ENCODE results near the gene SH3RF3.

Gene SH3RF3

DNA sequence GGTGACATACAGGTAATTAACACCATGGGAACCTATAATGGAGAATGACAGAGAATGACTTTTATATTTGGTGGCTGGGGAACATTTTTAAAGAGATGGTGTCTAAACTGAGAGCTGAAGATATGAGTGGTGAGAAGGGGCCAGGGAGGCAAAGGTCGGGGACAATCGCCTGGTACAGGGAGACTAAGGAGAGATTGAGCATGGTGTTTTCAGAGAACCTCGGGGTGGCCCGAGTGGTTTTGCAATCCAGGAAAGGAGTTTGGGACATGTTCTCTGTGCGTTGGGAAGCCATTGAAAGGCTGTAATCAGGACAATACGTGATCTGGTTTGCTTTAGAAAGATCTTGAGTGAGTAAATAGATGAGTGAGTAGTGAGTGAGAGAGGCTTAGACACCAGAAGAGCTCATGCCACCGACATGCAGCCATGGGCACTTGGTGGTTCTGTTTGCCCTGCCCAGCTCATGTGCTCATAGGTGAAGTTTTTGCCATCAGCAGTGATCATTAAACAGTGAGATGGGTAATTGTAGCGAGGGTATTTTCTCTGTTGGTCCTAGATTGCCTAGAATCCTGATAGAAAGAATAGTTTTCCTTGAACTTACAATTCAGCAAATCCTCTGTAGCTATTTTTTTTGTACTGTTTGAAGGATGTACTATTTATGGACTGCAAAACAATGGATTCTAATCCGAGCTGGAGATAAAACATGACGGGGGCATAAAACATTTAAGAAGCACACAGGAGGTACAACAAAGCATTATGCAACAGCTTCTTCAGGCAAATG, 114.7 kb downstream of the SH3RF3 start:
- no peak for DNase-seq (ENCODE audit: low read depth)

DNA sequence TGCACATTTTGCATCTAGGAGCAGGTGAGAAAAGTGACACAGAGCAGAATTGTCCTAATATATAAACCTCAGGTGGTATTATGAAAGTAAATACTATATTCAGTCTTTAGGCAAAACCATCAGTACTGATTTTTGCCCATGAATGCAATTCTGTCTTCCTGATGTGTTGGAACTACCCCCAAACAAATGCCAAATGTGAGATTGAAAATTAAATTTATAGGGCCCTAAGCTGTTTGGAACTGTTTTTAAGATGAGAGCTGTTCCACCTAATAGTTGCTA, 115.2 kb downstream of the SH3RF3 start:
- DNase-seq (ENCODE audit: low read depth): no peak

DNA sequence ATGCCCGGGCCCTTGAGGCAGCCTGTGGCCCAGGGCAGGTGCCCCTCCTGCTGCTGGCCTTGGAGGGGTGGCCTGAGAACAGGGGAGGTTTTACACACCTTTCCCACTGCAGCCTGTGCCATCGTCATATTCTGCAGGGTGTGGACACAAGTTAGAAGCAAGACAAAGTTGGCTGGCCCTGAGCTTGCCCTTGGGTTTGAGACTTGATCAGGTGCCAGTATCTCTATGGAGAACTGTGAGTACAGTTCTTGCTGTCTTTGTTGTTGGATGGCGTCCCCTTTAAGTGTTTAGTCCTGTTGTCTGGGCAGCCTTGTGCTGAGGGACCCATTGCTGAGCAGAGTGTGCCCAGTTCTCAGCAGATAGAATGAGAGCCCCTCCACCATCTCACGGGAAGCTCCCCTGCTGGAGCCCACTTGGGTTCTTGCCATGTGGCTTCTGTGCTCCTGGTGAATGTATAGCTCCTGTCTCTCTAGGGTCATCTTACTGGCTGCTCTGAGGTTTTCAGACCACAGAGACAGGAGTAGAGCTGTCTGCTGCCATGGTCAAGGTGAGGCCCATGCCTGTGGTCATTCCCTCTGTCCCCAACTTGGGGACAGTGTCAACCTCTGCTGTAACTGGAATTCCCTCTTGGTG, 115.9 kb downstream of the SH3RF3 start:
- DNase-seq (ENCODE audit: low read depth): no peak

DNA sequence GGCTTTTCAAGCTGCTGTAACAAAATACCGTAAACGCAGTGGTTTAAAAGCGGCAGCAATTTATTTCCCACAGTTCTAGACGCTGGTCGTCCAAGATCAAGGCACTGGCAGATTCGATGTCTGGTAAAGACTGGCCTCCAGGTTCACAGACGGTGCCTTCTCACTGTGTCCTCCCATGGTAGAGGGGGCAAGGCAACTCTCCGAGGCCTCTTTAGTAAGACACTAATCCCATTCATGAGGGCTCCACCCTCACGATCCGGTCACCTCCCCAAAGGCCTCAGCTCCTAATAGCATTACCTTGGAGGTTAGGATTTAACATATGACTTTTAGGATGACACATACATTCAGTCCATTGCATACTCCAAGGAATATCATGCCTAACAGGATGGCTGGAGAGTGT, 117.2 kb downstream of the SH3RF3 start:
- DNase-seq (ENCODE audit: low read depth): no peak

DNA sequence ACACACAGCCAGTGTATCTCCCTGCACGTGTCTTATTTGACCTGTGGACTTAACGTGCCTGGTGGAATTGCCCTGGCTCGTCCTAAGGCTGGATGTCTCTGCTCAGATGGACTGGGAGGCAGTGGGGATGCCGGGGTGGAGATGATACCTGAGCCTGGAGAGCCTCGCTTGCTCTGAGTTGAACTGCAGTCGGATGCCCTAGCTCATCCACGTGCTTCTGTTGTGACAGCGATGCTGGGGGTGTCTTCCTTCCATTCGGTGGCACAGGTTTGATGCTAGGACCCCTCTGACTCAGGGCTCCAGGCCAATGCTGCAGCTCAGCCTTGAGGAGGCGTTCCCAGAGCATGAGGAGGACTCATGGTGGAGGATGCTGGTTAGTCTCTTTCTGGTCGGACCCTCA, 117.6 kb downstream of the SH3RF3 start:
- no peak for DNase-seq (ENCODE audit: low read depth)

DNA sequence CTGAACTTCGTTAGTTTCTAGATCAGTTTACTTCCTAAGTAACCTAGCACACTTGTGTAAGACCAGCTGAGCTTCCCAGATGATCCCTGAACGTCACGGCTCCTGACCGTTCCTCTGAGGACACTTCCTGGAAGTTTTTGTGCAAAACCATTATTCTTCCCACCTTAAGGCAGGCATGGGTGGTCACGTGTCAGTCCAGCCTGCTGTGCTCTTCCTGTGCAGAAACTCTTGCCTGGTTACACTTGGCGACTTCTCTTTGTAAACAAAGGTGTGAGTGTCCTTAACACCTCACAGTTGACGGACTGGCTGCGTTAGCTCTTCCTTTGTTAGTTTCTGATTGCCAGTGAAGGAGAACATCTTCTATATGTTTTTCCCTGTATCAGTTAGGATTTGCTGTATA, 118.3 kb downstream of the SH3RF3 start:
- no peak for DNase-seq (ENCODE audit: low read depth)

DNA sequence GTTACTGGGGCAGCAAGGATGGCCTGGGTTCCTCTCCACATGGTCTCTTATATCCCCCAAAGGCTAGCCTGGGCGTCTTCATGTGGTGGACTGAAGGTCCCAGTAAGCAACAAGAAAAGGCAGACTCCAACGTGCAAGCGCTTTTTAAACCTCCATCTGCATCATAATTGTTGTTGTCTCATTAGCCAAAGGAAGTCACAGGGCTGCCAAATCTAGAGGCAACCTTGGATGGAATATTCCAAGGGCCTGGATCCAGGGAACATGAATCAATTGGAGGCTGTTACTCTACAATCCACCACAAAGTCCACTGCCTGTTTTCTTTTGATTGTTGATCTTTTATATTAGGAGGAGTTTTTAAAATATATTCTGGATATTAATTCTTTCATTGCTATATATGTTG, 118.8 kb downstream of the SH3RF3 start:
- DNase-seq (ENCODE audit: low read depth): no peak

DNA sequence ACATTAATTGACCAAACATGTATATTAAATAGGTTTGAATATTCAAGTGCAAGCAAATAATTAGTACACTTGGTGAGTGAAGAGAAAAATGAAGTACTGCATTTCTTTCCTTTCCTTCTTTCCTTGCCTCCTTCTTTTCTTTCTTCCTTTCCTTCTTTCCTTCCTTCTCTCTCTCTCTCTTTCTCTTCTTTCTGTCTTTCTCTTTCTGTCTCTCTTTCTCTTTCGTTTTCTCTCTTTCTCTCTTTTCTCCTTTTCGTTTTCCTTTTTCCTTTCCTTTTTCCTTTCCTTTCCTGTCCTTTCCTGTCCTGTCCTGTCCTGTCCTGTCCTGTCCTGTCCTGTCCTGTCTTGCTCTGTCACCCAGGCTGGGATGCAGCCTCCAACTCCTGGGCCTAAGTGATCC, 119.6 kb downstream of the SH3RF3 start:
- no peak for DNase-seq (ENCODE audit: low read depth)

DNA sequence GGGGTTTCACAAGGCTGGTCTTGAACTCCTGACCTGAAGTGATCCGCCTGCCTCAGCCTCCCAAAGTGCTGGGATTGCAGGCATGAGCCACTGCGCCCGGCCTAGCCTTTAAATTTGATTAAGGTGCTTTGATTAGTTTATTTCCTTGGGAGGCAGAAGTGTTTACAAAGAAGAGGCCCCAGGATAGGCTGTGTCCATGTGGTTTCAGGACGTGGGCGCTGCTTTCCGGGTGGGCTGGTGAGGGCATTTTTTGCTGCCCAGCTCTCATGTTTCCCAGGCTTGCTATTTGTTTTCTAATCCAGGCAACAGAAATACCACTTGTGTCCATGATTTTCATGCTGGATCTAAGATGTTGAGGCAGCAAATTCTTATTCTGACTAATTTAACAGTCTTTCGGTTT, 124.2 kb downstream of the SH3RF3 start:
- no peak for DNase-seq (ENCODE audit: low read depth)

DNA sequence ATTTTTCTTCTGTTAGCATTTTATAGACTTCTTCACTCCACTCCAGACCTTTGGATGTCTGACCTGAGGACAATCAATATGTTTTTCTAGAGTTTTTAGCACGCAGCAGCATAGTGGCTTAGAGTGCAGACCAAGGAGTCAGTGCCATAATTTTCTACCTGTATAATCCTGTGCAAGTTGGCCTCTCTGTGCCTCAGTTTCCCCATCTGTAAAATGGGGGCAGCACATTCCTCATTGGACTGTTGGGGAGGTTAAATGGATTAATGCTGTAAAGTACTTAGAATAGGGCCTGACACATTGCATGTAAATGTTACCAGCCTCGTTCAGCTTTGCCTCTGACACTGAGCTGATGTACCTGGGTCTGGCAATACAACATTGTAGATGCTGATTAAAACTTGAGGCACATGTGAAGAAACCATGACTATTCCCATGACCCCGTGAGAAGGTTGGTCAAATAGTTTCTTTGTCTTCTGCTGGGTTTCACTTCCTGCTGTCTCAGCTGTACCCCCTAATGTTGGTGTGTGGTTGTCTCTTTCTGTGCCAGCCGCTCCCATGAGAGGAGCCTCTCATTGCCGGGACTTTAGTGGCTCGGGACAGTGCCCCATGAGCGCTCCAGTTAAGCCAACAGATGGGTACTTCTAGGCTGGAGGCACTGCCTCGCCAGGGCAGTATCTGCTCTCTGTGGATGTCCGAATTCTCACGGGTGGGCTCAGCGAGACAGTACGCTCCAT, 125.3 kb downstream of the SH3RF3 start:
- DNase-seq (ENCODE audit: low read depth): no peak

DNA sequence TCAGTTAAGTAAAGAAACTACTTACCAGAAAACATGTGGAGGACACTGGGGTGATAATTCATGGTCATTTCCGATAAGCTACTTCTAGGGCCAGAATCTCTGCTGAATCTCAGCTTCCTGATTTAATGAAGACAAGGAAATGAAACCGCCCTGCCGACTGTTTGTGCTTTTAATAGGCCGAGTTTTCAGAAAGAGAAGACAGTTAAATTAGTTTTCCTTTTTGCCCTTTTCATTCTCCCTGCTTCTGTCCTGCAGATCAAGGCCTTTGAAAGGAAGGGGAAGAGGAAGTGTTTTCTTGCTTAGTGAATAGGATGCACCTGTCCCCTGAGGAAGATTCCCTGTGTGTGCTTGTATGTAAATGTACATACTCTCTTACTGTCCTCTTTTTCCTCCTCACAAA, 126.6 kb downstream of the SH3RF3 start:
- DNase-seq (ENCODE audit: low read depth): no peak

DNA sequence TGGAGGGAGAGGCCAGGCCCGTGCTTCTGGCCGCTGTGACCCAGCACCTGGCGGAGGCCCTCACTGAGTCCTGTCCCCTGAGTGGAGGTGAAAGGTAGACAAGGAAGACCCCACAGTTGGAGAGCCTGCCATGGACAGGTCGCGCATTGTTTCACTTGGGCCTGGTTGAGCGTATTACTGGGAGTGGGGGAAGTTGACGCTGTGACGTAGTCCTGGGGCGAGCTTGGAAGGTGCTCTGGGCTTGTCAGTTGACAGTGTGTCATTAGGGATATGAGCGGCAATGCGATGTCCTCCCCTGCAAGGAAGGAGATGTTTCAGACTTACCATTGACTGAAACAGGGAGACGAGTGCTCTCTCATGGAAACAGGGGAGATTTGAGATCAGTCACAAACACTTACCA, 127.1 kb downstream of the SH3RF3 start:
- DNase-seq (ENCODE audit: low read depth): no peak

DNA sequence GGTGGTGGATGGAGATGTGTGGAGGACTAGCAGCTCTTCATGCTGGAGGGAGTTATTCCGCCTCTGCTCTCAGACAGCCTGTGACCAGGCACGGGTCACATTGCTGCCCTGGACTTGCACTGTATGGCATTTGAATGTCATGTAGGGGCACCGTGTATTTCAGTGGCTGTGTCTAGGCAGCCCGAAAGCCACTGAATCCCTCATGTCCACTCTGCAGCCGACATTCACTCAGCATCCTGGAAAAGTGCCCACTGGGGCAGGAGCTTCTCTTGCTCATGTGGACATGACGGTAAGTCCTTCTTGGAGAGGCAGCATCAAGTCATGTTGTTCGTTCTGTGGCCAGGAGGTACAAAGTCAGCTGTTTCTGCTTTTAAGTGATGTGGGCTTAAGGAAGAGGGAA, 127.9 kb downstream of the SH3RF3 start:
- peak; percentile 43 for DNase-seq (ENCODE audit: low read depth)

DNA sequence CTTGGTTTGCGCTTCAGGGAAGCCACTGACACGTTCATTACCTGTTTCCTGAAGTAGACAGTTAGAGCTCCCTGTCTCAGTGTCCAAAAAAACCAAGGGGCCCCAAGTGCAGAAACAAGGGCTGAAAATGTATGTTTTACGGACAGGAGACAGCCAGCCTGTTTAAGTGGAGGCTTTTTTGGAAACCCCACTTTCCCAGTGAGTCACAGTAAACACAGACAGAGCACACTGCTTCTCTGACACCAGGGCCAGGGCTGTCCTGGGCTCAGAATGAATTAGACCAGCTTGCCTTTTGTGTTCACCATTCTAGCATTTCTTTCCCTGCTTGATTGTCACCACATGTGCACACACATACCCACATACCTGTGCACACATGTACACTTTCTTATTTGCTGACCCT, 128.6 kb downstream of the SH3RF3 start:
- no peak for DNase-seq (ENCODE audit: low read depth)

DNA sequence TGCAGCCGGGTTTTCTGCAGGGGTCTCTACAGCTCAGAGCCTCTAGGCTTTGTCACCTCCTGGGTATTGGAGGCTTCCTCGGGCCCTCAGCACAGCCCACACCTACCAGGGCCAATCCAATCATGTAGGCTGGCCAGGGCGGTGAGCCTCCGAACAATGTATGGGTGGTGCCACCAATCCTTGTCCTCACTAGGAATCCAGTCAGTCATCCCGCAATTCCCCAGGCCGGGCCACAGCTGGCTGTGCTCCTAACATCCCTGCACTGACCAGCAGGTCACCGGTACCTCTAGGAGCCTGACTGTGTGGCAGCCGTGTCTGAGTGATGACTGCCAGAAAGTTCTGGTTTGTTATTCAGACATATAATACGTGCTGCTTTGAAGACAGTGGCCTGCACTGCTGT, 129.4 kb downstream of the SH3RF3 start:
- no peak for DNase-seq (ENCODE audit: low read depth)

DNA sequence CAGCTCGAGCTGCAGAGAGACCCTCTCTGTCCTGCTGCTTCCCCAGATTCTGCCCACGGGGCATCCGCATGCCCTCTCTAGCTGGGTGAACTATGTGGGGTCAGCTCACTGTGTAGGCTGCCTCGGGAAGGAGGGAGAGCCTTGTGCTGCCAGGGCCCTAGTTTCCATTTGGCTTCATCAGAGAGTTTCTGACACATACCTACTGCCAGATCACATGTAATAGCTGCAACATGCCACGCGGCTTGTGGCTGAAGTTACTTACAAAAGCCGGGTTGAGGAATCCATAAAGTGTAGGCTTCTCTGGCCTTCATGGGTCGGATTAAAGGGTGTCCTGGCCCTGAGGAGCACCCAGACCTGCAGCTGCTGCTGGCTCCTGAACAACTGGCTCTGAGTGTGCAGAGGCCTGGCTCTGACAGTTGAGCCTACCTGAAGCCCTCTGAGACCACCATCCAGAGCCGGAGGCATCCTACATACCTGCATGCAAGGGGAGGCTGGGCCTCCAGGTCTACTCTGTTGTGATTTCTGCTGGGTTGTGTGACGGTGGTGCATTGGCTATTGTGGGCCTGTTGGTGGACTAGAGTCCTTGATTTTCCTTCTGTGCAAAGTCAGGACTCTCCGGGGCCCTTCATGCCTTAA, 130.0 kb downstream of the SH3RF3 start:
- DNase-seq (ENCODE audit: low read depth): no peak

DNA sequence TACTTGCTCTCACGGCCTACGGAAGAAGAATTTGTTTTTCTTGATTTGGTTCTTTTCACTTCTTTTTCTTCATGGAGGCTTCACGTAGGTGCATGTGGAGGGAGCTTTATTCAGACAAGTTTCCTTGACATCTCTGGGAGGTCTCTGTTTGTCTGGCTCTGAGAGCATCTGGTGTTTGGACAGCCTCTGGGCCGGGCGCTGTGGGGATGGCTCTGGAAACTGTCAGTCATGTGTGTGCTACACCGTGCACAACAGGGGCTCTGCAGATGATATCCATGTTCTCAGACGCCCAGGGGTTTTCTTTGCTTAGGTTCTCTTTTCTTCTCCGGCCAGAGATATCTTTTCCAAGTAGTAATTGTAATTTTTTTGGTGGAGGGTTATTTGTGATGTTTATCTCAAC, 130.7 kb downstream of the SH3RF3 start:
- DNase-seq (ENCODE audit: low read depth): no peak

DNA sequence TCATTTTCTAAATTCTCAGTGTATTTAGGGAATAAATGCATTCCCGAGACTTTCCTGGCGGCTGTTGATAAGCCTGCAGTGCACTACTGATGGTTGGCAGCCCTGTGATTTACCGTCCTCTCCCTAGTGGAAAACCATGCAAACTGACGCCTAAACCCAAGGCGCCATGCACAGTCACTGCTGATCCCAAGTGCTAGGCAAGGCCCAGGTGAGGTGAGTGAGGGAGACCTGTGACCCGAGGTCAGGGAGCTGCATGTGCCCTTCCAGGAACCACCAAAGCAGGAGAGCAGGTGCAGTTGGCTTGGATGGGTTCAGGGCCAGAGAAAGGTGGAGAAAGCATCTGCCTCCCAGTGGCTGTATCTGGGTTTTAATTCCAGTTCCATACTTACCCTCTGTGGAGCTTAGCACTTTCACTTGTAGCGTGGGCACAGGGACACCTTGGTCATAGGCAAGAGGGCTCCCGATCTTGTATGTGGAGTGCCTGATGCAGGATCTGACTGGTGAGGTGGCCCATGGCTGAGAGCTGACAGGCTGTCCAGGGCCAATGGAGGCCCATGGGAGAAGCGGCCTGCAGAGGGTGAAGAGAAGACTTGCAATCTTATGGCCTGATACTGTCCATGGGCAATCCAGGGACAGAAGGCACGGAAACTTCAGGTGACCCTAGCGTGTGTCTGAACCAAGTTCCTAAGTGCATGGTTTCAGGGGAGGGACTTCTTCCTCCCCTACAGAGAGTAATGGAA, 131.3 kb downstream of the SH3RF3 start:
- no peak for DNase-seq (ENCODE audit: low read depth)

DNA sequence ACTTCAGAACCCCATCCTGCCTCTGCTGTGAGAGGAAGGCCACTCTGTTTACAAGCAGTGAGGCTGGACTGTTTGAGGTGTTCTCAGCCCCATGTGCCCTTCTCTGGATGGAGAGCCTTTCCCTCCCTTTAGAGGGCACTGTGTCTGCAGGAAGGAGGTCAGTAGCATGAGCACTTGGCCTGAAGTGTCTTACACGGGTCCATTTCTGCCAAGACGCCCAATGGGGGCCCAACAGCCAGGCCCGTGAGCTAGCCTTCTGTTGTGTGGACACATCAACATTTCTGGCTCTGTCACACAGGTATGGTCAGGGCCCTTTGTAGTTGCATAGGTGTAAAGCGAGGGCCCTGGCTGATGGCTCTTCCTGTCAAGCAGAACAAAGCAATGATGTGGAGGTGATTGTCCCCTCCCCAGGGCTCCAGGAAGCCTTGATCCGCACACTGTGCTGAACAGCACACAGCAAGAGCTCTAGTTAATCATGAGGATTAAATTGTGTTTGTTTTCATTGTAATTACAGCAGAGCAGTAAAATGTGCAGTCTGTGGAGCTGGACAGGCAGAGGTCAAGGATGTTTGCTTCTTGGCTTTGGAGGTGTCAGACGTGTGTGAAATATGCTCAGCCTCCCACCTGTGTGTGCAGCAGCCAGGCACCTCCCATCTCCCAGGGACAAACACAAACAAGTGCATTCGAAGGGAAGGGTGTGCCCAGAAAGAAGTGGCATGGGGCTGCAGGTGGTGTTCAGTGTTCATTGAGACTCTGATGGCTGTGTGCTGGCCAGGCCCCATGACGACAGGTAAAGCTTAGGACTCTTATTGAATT, 132.1 kb downstream of the SH3RF3 start:
- DNase-seq (ENCODE audit: low read depth): no peak

DNA sequence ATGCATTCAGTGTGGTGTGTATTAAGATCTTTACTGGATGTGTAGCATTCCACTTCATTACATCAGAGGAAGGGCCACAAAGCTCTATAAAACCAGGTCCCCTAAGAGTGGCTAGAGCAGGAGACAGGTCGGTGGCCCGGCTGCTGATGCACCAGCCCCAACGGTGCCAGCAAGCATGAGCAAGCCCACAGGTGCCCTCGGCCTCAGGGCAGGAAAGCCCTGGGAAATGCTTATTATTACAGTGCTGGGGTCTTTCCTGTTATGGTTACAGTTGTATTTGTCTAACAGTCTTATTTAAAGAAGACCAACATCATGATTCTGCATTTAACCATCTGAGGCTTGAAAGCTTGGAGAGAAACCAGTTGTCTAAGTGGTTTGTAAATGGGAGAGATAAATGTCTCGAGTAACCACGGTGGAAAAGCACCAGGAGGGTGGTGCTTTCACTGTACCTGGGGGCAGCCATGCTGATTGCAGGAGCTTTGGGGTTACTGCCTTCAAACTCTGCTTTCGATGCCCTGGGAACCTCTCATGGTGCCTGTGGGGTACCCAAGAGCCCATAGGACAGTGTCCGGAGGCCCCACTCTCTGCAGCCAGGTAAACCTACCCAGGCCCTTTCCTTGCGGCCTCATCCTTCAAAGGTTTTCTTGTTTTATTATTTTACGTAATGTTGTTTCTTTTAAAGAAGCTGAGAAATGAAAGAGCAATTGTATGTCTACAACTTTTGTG, 133.1 kb downstream of the SH3RF3 start:
- DNase-seq (ENCODE audit: low read depth): no peak

Measured in stromal cell of bone marrow (primary cell).